ENCODE data around the gene BEX1.

GRCh38 chrX:103101299-103102042 is 37.5 kb upstream of the BEX1 start:
- no peak for TF ChIP-seq POLR2A (IDR thresholded peaks at IDR 0.05; ENCODE audit: low read depth, low read length)
- TF ChIP-seq POLR2AphosphoS5 (IDR thresholded peaks at IDR 0.05; ENCODE audit: low read depth, low read length), result no peak
- no peak for TF ChIP-seq TAF1 (IDR thresholded peaks at IDR 0.05; ENCODE audit: borderline replicate concordance, low read depth, low read length)

Data from GM12892 (cell line).